Left renal pelvis (tissue), 4 donors: ENCODE data around the gene DENND4A. TPM values are rescaled to one million over a fixed set of nuclear protein-coding genes. Genes with fewer than 3 reads are reported as not detected.
A peak's percentile ranks its signal among the peaks of the same experiment; 100 is the strongest.

Source experiments
- DNase-seq, 4 donors: peaks; one replicate each; pipeline ENCODE4 v3.0.0-alpha.2; 2013; ENCODE audit warnings: low read depth in 4 of 4, low spot score in 3 of 4
- polyA plus RNA-seq, 4 donors: library from polyadenylated mRNA; unstranded; fragments of 120-200 nt; gene quantifications; one replicate each; pipeline ENCODE4 v1.2.1, GENCODE V29; 2013; ENCODE audit not compliant: insufficient read length in 4 of 4

The DENND4A gene
- polyA plus RNA-seq = 10 to 100 TPM; 17.1 to 20.8 (median 17.7) TPM

- DNase-seq = peak; percentile 92 to 94 (median 94)
Observed at GRCh38 chr15:65792138-65792987, at the start of gene DENND4A. TSS of gene DENND4A (minus strand) at chr15:65792293. CDS start at chr15:65756450, 35,843 bp downstream.

GRCh38 chr15:65841121-65841930, 49.2 kb upstream of the DENND4A start:
- DNase-seq = no peak

GRCh38 chr15:65839985-65840384, 47.9 kb upstream of the DENND4A start:
- DNase-seq = no peak

- no peak for DNase-seq
Observed at GRCh38 chr15:65839354-65839901, 47.3 kb upstream of the DENND4A start.

GRCh38 chr15:65837301-65838294, 45.5 kb upstream of the DENND4A start:
- no peak for DNase-seq

- DNase-seq = no peak
Observed at GRCh38 chr15:65836665-65837064, 44.6 kb upstream of the DENND4A start.

GRCh38 chr15:65835447-65835846, 43.4 kb upstream of the DENND4A start:
- peak in 1 of 4 donors; percentile 39 for DNase-seq

- DNase-seq = no peak
Observed at GRCh38 chr15:65834603-65835282, 42.6 kb upstream of the DENND4A start.

- DNase-seq = no peak
Observed at GRCh38 chr15:65833501-65834205, 41.6 kb upstream of the DENND4A start.

- peak; percentile 62 to 84 (median 76) for DNase-seq
Observed at GRCh38 chr15:65832549-65833364, 40.7 kb upstream of the DENND4A start.

GRCh38 chr15:65829130-65829764, 37.2 kb upstream of the DENND4A start:
- DNase-seq = no peak

GRCh38 chr15:65828585-65828984, 36.5 kb upstream of the DENND4A start:
- no peak for DNase-seq

- no peak for DNase-seq
Observed at GRCh38 chr15:65827065-65827464, 35.0 kb upstream of the DENND4A start.

GRCh38 chr15:65824941-65825544, 33.0 kb upstream of the DENND4A start:
- DNase-seq = no peak

GRCh38 chr15:65824031-65824743, 32.1 kb upstream of the DENND4A start:
- no peak for DNase-seq

GRCh38 chr15:65822316-65822715, 30.2 kb upstream of the DENND4A start:
- DNase-seq = no peak
